HepG2 (cell line): Measurements from ENCODE around the gene JUND.

ENCODE experiments used
- BATF2 ChIP-seq: sonication (generic); formaldehyde crosslinking; IDR thresholded peaks from 2 replicates; pipeline ENCODE4 v1.8.0; 2022; ENCODE audit warnings: mild to moderate bottlenecking, missing genetic modification reagents, moderate library complexity
- EZH2 ChIP-seq: conservative IDR thresholded peaks from 2 replicates; pipeline ENCODE4 v1.6.1; 2012; ENCODE audit warnings: mild to moderate bottlenecking, low read depth, low read length, moderate library complexity
- KDM5B ChIP-seq: sonication (generic); formaldehyde crosslinking; IDR thresholded peaks from 2 replicates; pipeline ENCODE4 v1.4.0; 2020; ENCODE audit warnings: missing genetic modification reagents, mild to moderate bottlenecking, borderline replicate concordance
- MAFK ChIP-seq, 2 experiments: IDR thresholded peaks in 1 of 2; conservative IDR thresholded peaks in 1 of 2; 2 replicates each; pipeline ENCODE4 v1.6.1; 2011; ENCODE audit warnings: improper control_type of control experiment in 2 of 2, low read length in 2 of 2
- MAX ChIP-seq: IDR thresholded peaks from 2 replicates; pipeline ENCODE4 v1.6.1; 2012; ENCODE audit warnings: inconsistent platforms
- MIXL1 ChIP-seq: IDR thresholded peaks from 2 replicates; pipeline ENCODE4 v1.6.1; 2016
- POLR2AphosphoS2 ChIP-seq: IDR thresholded peaks from 2 replicates; pipeline ENCODE4 v1.6.1; 2011; ENCODE audit warnings: low read depth, low read length, improper control_type of control experiment
- ZBTB49 ChIP-seq: sonication (generic); formaldehyde crosslinking; IDR thresholded peaks from 2 replicates; pipeline ENCODE4 v1.4.0; 2020; ENCODE audit warnings: missing genetic modification reagents, borderline replicate concordance
- ZNF274 ChIP-seq: sonication (generic); formaldehyde crosslinking; IDR thresholded peaks from 2 replicates; pipeline ENCODE4 v1.5.1; 2020; ENCODE audit warnings: mild to moderate bottlenecking, missing genetic modification reagents
- ZNF3 ChIP-seq: IDR thresholded peaks from 2 replicates; pipeline ENCODE4 v1.7.0; 2017; ENCODE audit warnings: inconsistent platforms
- ZNF530 ChIP-seq: sonication (generic); formaldehyde crosslinking; IDR thresholded peaks from 2 replicates; pipeline ENCODE4 v1.5.0; 2020; ENCODE audit warnings: low read depth, mild to moderate bottlenecking, missing genetic modification reagents
- ZNF607 ChIP-seq: sonication (generic); formaldehyde crosslinking; IDR thresholded peaks from 2 replicates; pipeline ENCODE4 v1.5.1; 2020; ENCODE audit warnings: missing genetic modification reagents, mild to moderate bottlenecking, borderline replicate concordance
- ZSCAN22 ChIP-seq: sonication (generic); formaldehyde crosslinking; IDR thresholded peaks from 2 replicates; pipeline ENCODE4 v1.4.0; 2020; ENCODE audit warnings: mild to moderate bottlenecking, missing genetic modification reagents
- TF ChIP-seq, protein P1 (sequence below): sonication (generic); formaldehyde crosslinking; IDR thresholded peaks from 2 replicates; pipeline ENCODE4 v1.5.0; 2020; ENCODE audit warnings: mild to moderate bottlenecking, missing genetic modification reagents, moderate library complexity

DNA sequence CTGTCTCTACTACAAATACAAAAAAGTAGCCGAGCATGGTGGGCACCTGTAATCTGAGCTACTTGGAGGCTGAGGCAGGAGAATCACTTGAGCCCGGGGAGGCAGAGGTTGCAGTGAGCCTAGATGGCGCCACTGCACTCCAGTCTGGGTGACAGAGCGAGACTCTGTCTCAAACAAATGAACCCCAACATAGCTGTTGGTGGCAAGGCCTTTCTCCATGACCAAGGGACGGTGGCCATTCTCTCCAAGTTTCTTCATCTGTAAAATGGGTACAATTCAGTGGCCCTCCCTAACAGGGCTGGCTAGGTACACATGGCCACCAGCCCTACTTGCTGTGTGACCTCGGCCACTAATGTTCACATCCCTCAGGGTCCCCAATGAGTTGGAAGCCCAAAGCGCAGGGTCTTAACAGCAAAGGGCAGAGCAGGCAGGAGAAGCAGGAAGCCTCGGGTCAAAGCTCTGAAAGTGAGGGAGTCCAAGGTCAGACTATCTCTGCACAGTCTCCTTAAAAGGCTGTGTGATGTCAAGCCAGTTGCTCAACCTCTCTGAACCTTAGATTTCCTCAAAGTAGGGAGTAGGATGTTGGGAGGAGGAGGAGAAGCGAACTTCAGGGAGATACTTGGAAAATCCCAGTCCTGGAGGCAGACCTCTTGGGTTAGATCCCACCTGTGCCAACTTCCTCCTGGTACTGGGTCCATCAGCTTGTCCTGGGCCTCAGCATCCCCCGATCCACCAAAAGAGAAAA is 2.7 kb downstream of the JUND start:
- TF ChIP-seq MIXL1 (CRISPR knock-in tag) (no peak), BATF2 (CRISPR knock-in tag) (no peak), ZNF530 (CRISPR knock-in tag) (no peak), POLR2AphosphoS2 (peak; percentile 96), ZNF3 (CRISPR knock-in tag) (no peak), ZNF274 (no peak), MAFK (conservative IDR thresholded peaks at IDR 0.05 in 1 of 2, IDR thresholded peaks at IDR 0.05 in 1 of 2; ENCODE audit: low read length in 2 of 2) (no peak), KDM5B (CRISPR knock-in tag) (no peak), EZH2 (no peak), MAX (no peak), ZBTB49 (CRISPR knock-in tag) (no peak), ZNF607 (CRISPR knock-in tag) (no peak), ZSCAN22 (no peak)
- TF ChIP-seq, protein P1, sequence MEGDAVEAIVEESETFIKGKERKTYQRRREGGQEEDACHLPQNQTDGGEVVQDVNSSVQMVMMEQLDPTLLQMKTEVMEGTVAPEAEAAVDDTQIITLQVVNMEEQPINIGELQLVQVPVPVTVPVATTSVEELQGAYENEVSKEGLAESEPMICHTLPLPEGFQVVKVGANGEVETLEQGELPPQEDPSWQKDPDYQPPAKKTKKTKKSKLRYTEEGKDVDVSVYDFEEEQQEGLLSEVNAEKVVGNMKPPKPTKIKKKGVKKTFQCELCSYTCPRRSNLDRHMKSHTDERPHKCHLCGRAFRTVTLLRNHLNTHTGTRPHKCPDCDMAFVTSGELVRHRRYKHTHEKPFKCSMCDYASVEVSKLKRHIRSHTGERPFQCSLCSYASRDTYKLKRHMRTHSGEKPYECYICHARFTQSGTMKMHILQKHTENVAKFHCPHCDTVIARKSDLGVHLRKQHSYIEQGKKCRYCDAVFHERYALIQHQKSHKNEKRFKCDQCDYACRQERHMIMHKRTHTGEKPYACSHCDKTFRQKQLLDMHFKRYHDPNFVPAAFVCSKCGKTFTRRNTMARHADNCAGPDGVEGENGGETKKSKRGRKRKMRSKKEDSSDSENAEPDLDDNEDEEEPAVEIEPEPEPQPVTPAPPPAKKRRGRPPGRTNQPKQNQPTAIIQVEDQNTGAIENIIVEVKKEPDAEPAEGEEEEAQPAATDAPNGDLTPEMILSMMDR (CRISPR knock-in tag): peak; percentile 54
